NB4 (cell line): ENCODE measurements around the gene DPT.

Experiments used
- POLR2A ChIP-seq: IDR thresholded peaks from 2 replicates; pipeline ENCODE4 v1.6.1; 2011; ENCODE audit warnings: mild to moderate bottlenecking; ENCODE audit not compliant: insufficient read length; ENCODE audit errors: extremely low read depth
- TF ChIP-seq, protein P1 (sequence below): IDR thresholded peaks from one replicate; pipeline ENCODE4 v1.5.1; 2012; ENCODE audit warnings: low read depth, low read length

DNA sequence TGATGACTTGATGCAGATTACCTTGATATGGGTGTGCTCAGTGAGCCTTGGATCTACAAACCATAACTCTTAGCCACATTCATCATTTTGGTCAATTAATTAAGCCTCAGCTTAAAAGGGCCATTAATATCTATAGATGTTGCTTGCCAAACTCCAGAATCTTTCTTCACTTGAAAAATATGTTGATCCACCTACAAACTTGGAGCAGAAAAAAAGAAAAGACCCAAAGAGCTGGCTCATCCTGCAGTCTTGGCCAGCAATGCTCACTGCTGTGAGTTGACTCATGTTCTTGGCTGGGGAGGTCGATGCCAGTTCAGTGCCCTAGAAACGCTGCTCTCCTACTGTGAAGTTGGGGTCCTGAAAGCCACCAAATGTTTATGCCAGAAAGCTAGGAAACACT is 75.4 kb downstream of the DPT start:
- TF ChIP-seq, protein P1, sequence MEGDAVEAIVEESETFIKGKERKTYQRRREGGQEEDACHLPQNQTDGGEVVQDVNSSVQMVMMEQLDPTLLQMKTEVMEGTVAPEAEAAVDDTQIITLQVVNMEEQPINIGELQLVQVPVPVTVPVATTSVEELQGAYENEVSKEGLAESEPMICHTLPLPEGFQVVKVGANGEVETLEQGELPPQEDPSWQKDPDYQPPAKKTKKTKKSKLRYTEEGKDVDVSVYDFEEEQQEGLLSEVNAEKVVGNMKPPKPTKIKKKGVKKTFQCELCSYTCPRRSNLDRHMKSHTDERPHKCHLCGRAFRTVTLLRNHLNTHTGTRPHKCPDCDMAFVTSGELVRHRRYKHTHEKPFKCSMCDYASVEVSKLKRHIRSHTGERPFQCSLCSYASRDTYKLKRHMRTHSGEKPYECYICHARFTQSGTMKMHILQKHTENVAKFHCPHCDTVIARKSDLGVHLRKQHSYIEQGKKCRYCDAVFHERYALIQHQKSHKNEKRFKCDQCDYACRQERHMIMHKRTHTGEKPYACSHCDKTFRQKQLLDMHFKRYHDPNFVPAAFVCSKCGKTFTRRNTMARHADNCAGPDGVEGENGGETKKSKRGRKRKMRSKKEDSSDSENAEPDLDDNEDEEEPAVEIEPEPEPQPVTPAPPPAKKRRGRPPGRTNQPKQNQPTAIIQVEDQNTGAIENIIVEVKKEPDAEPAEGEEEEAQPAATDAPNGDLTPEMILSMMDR, result no peak
- no peak for TF ChIP-seq POLR2A
